ENCODE measurements around the gene C8G. TPM values are rescaled to one million over a fixed set of nuclear protein-coding genes. Genes with fewer than 3 reads are reported as not detected.

Gene C8G
- total and polyA plus RNA-seq, 2 of the 8 experiments (the other 6 are each of a cell fraction or from before 2014, with no cell fraction given) = 0.62 to 0.80 TPM

- H3K23me2 ChIP-seq (ENCODE audit: low read depth, low read length) = no peaks in the 10 kb centered on the region
- H3K9me3 ChIP-seq (ENCODE audit: insufficient read depth in 2 of 2, low read depth in 1 of 2, low read length in 1 of 2) = no peaks in the 10 kb centered on the region
- no peak overlapping the region for H4K8ac ChIP-seq (ENCODE audit: extremely low read depth, insufficient read depth, low read length)
- H4K91ac ChIP-seq (replicated peaks; ENCODE audit: insufficient read length, low read length) = no peak overlapping the region
- H3K14ac ChIP-seq (ENCODE audit: insufficient read length) = no peak overlapping the region
- no peak overlapping the region for H2BK15ac ChIP-seq (ENCODE audit: low read length)
- no peak overlapping the region for H2BK5ac ChIP-seq (ENCODE audit: low read depth, low read length)
- TF ChIP-seq RFX5 (IDR thresholded peaks at IDR 0.05; ENCODE audit: borderline replicate concordance, low read depth, low read length) (no peak), MAX (IDR thresholded peaks at IDR 0.05) (no peak), TEAD4 (IDR thresholded peaks at IDR 0.05; ENCODE audit: low read depth, low read length) (no peak), RXRA (IDR thresholded peaks at IDR 0.05; ENCODE audit: insufficient read depth, low read depth, low read length) (no peak), CEBPB (IDR thresholded peaks at IDR 0.05; ENCODE audit: low read depth, low read length) (no peak), ASH2L (IDR thresholded peaks at IDR 0.05; ENCODE audit: low read length) (no peak), MAFK (IDR thresholded peaks at IDR 0.05; ENCODE audit: low read depth, low read length) (no peak), SAP30 (IDR thresholded peaks at IDR 0.05; ENCODE audit: insufficient read depth, insufficient replicate concordance, low read length) (no peak), CTCF (IDR thresholded peaks at IDR 0.05; ENCODE audit: control extremely low read depth in 1 of 3, insufficient read depth in 1 of 3, low read depth in 1 of 3, low read length in 3 of 3) (no peak), YY1 (IDR thresholded peaks at IDR 0.05; ENCODE audit: low read depth, low read length) (no peak)
- H3K4me3 ChIP-seq (ENCODE audit: extremely low read depth in 1 of 4, insufficient read depth in 2 of 4, low read depth in 3 of 4, low read length in 4 of 4) = no peak overlapping the region
- H2BK20ac ChIP-seq (ENCODE audit: low read length) = no peak overlapping the region
- no peak overlapping the region for H3K23ac ChIP-seq (ENCODE audit: insufficient read length)
- H2AK5ac ChIP-seq (ENCODE audit: low read depth, low read length) = no peak overlapping the region
- H2BK120ac ChIP-seq (replicated peaks; ENCODE audit: low read depth, low read length) = no peak overlapping the region
- H4K20me1 ChIP-seq (replicated peaks in 1 of 2; ENCODE audit: control insufficient read depth in 1 of 2, insufficient read depth in 2 of 2, low read length in 2 of 2) = peaks cover 4 to 13% of the 10 kb centered on the region in 2 experiments
- no peak overlapping the region for H3K27ac ChIP-seq (ENCODE audit: low read depth, low read length)
- H2BK12ac ChIP-seq (ENCODE audit: low read depth, low read length) = no peak overlapping the region
- POLR2A ChIA-PET (ENCODE audit: partially characterized antibody) = no interaction called here
- no peaks in the 10 kb centered on the region for H3K4me1 ChIP-seq (replicated peaks in 1 of 4; ENCODE audit: control insufficient read depth in 3 of 4, insufficient read depth in 4 of 4, low read length in 3 of 4)
- DNase-seq (ENCODE audit: low read depth in 1 of 2, low spot score in 2 of 2) (no peak), FAIRE-seq (no peak)
- H3K79me2 ChIP-seq (ENCODE audit: control insufficient read depth in 1 of 2, insufficient read depth in 2 of 2, low read length in 2 of 2) = no peaks in the 10 kb centered on the region
- no peak overlapping the region for H3K9ac ChIP-seq (replicated peaks in 1 of 4; ENCODE audit: extremely low read depth in 1 of 4, low read depth in 3 of 4, low read length in 3 of 4)
- peaks cover 7% of the 10 kb centered on the region for H3K79me1 ChIP-seq (ENCODE audit: low read depth, low read length)
- WGBS, 2 experiments (ENCODE audit: extremely low coverage in 1 of 2, insufficient coverage in 1 of 2, insufficient read length in 1 of 2, insufficient replicate concordance in 2 of 2, low coverage in 1 of 2, low lambda C conversion rate in 2 of 2, missing lambda C conversion rate in 1 of 2) = 95% methylated on average over 11 of the region's 11 CpGs; no CpG with 5 or more reads in 1 of the 2 experiments
- no peak overlapping the region for H3K18ac ChIP-seq (ENCODE audit: extremely low read depth, low read length)
- H3K36me3 ChIP-seq (ENCODE audit: control insufficient read depth in 2 of 4, insufficient read depth in 4 of 4, low read length in 3 of 4) = peaks cover 24 to 50% (median 36%) of the 10 kb centered on the region in 4 experiments
- H3K27me3 ChIP-seq (replicated peaks in 1 of 4; ENCODE audit: control insufficient read depth in 3 of 4, extremely low read depth in 1 of 4, insufficient read depth in 3 of 4, low read length in 3 of 4) = no peaks in the 10 kb centered on the region
- H3K56ac ChIP-seq (replicated peaks; ENCODE audit: insufficient read length, low read depth, low read length) = no peak overlapping the region
- no peak overlapping the region for H2AFZ ChIP-seq (ENCODE audit: low read length)
- H3K4ac ChIP-seq (replicated peaks; ENCODE audit: insufficient read length, low read depth, low read length) = no peak overlapping the region
- CTCF ChIA-PET (ENCODE audit: partially characterized antibody) = interaction anchor here (0.6 to 1.9 kb wide), 5 partner anchors 10 to 1297 kb away, joined by 3 to 8 read pairs (median 3); no protein-coding TSS in a partner anchor
- H4K5ac ChIP-seq (ENCODE audit: insufficient read length, low read depth, low read length) = no peak overlapping the region
- no peak overlapping the region for H3K4me2 ChIP-seq (ENCODE audit: insufficient read depth in 1 of 2, low read depth in 2 of 2, low read length in 2 of 2)
These were observed 27.1 kb upstream of the C8G start for GRCh38 chr9:136917902-136918301.
